Heart left ventricle (tissue), 16 donors: ENCODE data around the gene EPHA1. TPM values are rescaled to one million over a fixed set of nuclear protein-coding genes. Genes with fewer than 3 reads are reported as not detected.

ENCODE experiments used
- ATAC-seq, 4 donors: fragments of 200-7000 bp; cut with Tn5 transposase; one replicate each; pipeline ENCODE4 v1.9.1; 2020 to 2022; ENCODE audit warnings: moderate library complexity in 4 of 4, mild to moderate bottlenecking in 3 of 4, moderate number of reproducible peaks in 1 of 4
- DNase-seq, 5 donors: peaks; one replicate each; pipeline ENCODE4 v3.0.0-alpha.2; 2020
- H3K27ac ChIP-seq, 12 donors: fragments of 200-600 bp; sonication (generic) in 4 of 12; one replicate each; pipeline versions ENCODE4 v1.5.0 to v1.8.0; 2016 to 2022; ENCODE audit warnings: mild to moderate bottlenecking in 2 of 12
- H3K27me3 ChIP-seq, 9 donors: fragments of 200-600 bp; sonication (generic) in 2 of 9; one replicate each; pipeline versions ENCODE4 v1.5.1 to v1.8.0; 2016 to 2022; ENCODE audit warnings: mild to moderate bottlenecking in 3 of 9
- H3K36me3 ChIP-seq, 9 donors: fragments of 200-600 bp; sonication (generic) in 2 of 9; one replicate each; pipeline versions ENCODE4 v1.5.0 to v1.8.0; 2018 to 2022; ENCODE audit warnings: mild to moderate bottlenecking in 2 of 9
- H3K4me1 ChIP-seq, 12 donors: fragments of 200-600 bp; sonication (generic) in 4 of 12; one replicate each; pipeline versions ENCODE4 v1.5.0 to v1.8.0; 2016 to 2022; ENCODE audit warnings: mild to moderate bottlenecking in 3 of 12
- H3K4me3 ChIP-seq, 12 donors: fragments of 200-600 bp; sonication (generic) in 4 of 12; one replicate each; pipeline versions ENCODE4 v1.5.0 to v1.8.0; 2017 to 2022; ENCODE audit warnings: mild to moderate bottlenecking in 9 of 12, moderate library complexity in 4 of 12
- H3K9me3 ChIP-seq, 12 donors: fragments of 200-600 bp; sonication (generic) in 4 of 12; one replicate each; pipeline versions ENCODE4 v1.5.0 to v1.8.0; 2016 to 2022; ENCODE audit warnings: mild to moderate bottlenecking in 1 of 12
- POLR2A ChIP-seq, 2 donors: fragments of 450-650 bp; IDR thresholded peaks; one replicate each; pipeline ENCODE4 v1.6.1; 2017; ENCODE audit warnings: antibody characterized with exemption in 2 of 2, mild to moderate bottlenecking in 2 of 2, moderate library complexity in 2 of 2
- WGBS, 4 donors: extraction: QIAGEN DNeasy Blood & Tissue Kit in 2 of 4; methylation state at CpG; one replicate each; pipeline versions ENCODE4 v1.1.5 to v1.1.7; 2013 to 2018; 5-methylcytosine and 5-hydroxymethylcytosine counted together
- intact Hi-C, 10 donors: fragments of 100-400 bp; cut with DNase I; formaldehyde crosslinking; loops; one replicate each; pipeline versions ENCODE4 v1.11.1 to v1.14.2; 2022
- polyA plus RNA-seq, 2 donors: library from polyadenylated mRNA; stranded (reverse); fragments of 200-250 nt; gene quantifications; one replicate each; pipeline ENCODE4 v1.2.3, GENCODE V29; 2013
- total RNA-seq, 9 donors: library from RNA; depleted of rRNA in 2 of 9; stranded (reverse); fragments of >200 nt in 2 of 9; fragmentation: NEBNext Ultra II Directional in 3 of 9; extraction: Animal tissue kit (Norgen Biotek cat#: 25700) in 3 of 9; gene quantifications; one replicate each; pipeline versions ENCODE4 v1.1.0 to v1.2.4, GENCODE V29; 2016 to 2023
- TF ChIP-seq, protein P1 (sequence below), 12 donors: fragments of 200-600 bp; sonication (generic) in 4 of 12; IDR thresholded peaks; one replicate each; pipeline versions ENCODE4 v1.5.0 to v1.8.0; 2018 to 2022; ENCODE audit warnings: antibody characterized with exemption in 12 of 12, mild to moderate bottlenecking in 5 of 12
- donor health status: ischemic (EF 13 %, LVEDD 7.1; RV severe dilation, severe dysfunction).
- donor health status: healthy with polysubstance abuse.
- donor health status: DM: no; HTN: yes; CAD: no.
- donor health status: DM: no; HTN: no; CAD: no.
- donor health status: ischemic (EF 25% LVEDD 6.9; RV normal size, moderate dysfunction).
- donor health status: ischemic (EF 25% LVEDD 5.7; RV mildly dilated, moderate dysfunction).
- donor health status: healthy.
- donor health status: DM: yes; HTN: yes; CAD: no.
- donor health status: ischemic (EF 35%, LVEDD 5.7; RV mildly dilated, moderate dysfunction).
- donor health status: nonischemic (EF 11% LVEDD 7.7; RV severe dilation, severe dysfunction).
- donor health status: DM: yes; HTN: yes; CAD: no.
- donor health status: PGD.
- donor health status: ischemic (EF 29% LVEDD 5.4; RV normal size, mild dysfunction).
- donor health status: nonischemic (EF 23%, LVEDD 6.1; RV moderate dilation, normal function).

The EPHA1 gene
- total and polyA plus RNA-seq, 11 donors: 0.04 to 0.51 (median 0.27) TPM; not detected in 7

DNA sequence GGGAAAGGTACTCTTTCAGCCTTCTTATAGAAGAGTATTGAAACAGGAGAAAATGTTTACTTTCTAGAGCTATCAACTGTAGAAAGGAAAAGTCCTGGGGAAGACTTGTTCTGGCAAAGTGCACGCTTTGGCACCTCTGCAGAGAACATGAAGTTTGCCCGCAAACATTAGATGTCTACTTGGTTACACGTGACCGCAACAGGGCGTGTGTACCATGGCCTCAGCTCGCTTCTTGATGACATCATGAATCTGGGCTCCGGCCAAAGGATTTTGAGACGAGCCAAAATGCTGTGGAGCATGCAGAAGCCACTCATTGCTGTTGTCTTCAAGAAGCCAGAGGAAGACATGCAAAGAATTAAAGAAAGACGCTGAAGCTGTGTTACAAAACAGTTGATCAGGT is 26.0 kb upstream of the EPHA1 start:
- intact Hi-C loops: no loop called here
- Histone ChIP-seq H3K4me1 (peaks cover 0 to 5% (median 0%) of the 10 kb centered on the region in 12 donors), H3K9me3 (no peaks in the 10 kb centered on the region), H3K27ac (no peak overlapping the region), H3K4me3 (no peak overlapping the region), H3K36me3 (no peaks in the 10 kb centered on the region), H3K27me3 (no peaks in the 10 kb centered on the region)
- TF ChIP-seq, protein P1, sequence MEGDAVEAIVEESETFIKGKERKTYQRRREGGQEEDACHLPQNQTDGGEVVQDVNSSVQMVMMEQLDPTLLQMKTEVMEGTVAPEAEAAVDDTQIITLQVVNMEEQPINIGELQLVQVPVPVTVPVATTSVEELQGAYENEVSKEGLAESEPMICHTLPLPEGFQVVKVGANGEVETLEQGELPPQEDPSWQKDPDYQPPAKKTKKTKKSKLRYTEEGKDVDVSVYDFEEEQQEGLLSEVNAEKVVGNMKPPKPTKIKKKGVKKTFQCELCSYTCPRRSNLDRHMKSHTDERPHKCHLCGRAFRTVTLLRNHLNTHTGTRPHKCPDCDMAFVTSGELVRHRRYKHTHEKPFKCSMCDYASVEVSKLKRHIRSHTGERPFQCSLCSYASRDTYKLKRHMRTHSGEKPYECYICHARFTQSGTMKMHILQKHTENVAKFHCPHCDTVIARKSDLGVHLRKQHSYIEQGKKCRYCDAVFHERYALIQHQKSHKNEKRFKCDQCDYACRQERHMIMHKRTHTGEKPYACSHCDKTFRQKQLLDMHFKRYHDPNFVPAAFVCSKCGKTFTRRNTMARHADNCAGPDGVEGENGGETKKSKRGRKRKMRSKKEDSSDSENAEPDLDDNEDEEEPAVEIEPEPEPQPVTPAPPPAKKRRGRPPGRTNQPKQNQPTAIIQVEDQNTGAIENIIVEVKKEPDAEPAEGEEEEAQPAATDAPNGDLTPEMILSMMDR (IDR thresholded peaks at IDR 0.05): no peak
- 56 to 71% (median 62%) methylated on average over 9 of the region's 9 CpGs for WGBS, 4 donors
- DNase-seq (peak; percentile 39 to 66 (median 57)), ATAC-seq (peak in 2 of 4 donors; percentile 60 to 72)

DNA sequence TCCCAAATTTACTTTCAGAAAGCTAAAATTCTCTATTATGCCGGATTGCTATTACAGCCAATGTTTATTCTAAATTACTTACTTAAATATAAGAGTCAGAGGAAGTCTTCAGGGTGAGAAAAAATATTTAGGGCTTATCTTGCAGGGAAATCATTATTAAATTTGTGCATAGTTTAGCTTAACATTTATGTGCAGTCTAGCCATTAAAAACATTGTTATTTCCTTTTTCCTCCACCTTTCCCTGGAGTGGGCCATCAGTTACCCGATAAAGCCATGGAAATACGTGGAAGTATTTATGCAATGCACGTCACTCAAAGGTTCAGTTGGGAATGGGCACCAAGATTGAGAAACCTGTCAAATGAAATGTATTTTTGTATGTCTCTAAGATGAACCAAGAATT is 25.1 kb upstream of the EPHA1 start:
- 73 to 81% (median 75%) methylated on average over 4 of the region's 4 CpGs for WGBS, 4 donors
- TF ChIP-seq, protein P1 (IDR thresholded peaks at IDR 0.05): no peak
- no peak for TF ChIP-seq POLR2A (IDR thresholded peaks at IDR 0.05)

DNA sequence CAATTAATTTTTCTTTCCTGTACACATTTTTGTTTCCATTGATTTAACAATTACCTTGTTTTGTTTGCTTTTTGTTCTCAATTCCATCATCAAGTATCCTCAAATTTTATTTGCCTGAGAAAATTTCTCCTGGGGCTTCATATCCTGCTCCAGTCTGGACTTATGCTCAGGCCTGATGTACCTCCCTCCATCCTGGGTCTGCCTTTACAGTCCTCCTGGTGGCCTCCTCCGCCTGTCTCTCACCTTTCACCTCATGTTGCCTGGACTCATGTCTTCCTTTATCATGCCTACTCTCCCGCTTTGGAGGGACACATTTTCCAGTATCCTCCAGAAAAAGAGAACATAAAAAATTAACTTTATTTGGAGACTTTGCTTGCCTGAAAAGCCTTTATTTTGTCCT is 22.5 kb upstream of the EPHA1 start:
- intact Hi-C loops: no loop called here
- 49 to 89% (median 69%) methylated on average over 2 of the region's 2 CpGs for WGBS, 4 donors
- no peak for TF ChIP-seq POLR2A (IDR thresholded peaks at IDR 0.05)
- TF ChIP-seq, protein P1 (IDR thresholded peaks at IDR 0.05): no peak
- Histone ChIP-seq H3K9me3 (no peaks in the 10 kb centered on the region), H3K27ac (no peak overlapping the region), H3K27me3 (no peaks in the 10 kb centered on the region), H3K4me3 (no peak overlapping the region), H3K4me1 (peaks cover 0 to 5% (median 0%) of the 10 kb centered on the region in 12 donors), H3K36me3 (no peaks in the 10 kb centered on the region)
- DNase-seq (no peak), ATAC-seq (no peak)

More for the DNA sequence above, 25.1 kb upstream of the EPHA1 start:
- intact Hi-C loops: no loop called here
- no peak overlapping the region for H3K27ac ChIP-seq
- no peak for DNase-seq
- no peaks in the 10 kb centered on the region for H3K36me3 ChIP-seq
- ATAC-seq: no peak
- H3K4me3 ChIP-seq: no peak overlapping the region
- H3K9me3 ChIP-seq: no peaks in the 10 kb centered on the region
- H3K27me3 ChIP-seq: no peaks in the 10 kb centered on the region
- H3K4me1 ChIP-seq: peaks cover 0 to 5% (median 0%) of the 10 kb centered on the region in 12 donors

DNA sequence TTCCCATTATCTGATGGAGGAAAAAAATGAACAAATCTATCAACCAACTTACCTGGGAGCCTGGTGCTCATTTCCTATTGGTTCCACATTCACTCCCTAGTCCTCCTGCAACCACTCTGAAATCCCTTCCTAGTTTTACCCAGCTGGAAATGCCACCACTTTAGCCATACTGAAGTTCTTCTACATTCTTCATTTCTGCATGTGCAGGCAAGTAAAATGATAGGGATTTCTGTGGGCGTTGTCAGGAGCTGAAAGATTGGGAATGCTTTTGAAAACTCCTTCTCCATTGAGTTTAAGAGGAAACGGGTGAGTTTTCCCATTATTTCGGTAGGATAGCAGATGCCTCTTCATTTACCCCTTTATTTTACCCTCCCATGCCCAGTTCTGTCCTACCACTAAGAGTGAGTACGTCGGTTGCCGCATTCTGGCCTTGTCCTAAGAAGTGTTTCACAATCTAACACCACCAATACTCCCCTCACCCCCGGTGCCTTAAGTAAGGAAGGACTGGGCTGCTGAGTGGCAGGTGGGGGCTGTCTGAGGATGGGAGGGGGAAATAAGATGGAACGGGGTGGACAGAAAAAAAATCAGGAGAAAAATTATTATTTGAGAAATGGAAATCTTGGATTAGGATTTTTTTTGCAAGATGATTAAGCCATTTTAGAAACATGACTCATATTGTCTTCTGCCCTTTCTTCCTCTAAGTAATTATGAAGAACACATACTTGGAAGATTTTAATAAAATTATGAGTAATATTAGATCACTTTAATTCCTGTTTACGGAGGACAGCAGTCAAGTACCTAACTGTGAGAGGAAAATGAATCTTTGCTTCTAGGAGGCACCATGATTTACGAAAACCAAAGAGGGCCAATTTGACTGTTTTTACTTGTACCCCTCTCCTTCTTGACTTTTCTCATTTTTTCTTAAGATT is 21.4 kb upstream of the EPHA1 start:
- Histone ChIP-seq H3K4me3 (no peak overlapping the region), H3K36me3 (no peaks in the 10 kb centered on the region), H3K27me3 (no peaks in the 10 kb centered on the region), H3K27ac (no peak overlapping the region), H3K4me1 (peaks cover 0 to 5% (median 0%) of the 10 kb centered on the region in 12 donors), H3K9me3 (no peaks in the 10 kb centered on the region)
- TF ChIP-seq POLR2A (IDR thresholded peaks at IDR 0.05): no peak
- TF ChIP-seq, protein P1 (IDR thresholded peaks at IDR 0.05): no peak
- intact Hi-C loops: loop anchor here in 1 of 10 donors (10.0 kb wide), 1 partner anchor 65 kb away; no protein-coding TSS in a partner anchor
- 80 to 84% (median 83%) methylated on average over 10 of the region's 10 CpGs for WGBS, 4 donors
- ATAC-seq (no peak), DNase-seq (no peak)
